ENCODE measurements around the gene ROBO4.

DNA sequence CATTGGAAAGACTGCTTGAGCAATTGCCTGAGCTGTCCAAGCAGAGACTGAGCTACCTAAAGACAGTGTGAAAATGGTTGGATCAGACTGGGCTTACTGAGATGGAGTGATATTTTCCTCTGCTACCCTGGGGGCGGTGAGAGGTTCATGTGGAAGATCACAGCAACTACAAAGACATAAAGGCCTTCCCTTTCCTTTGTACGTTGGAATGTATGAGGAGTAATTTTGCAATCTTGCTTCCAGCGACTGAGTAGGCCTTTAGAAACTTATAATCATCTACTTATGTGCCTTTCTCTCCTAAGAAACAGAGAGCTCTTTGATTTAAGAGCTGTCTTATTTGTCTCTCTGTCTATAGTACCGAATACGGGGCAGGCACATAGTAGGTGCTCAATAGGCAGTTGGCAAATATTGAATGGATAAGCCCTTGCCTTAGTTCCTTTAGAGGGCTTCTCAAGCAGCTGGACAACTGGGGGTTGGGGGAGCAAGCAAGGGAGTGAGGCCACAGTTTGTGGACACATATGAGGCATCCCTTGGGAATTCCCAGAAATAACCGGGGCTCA lies 40.6 kb upstream of the ROBO4 start:
- TF ChIP-seq RARB (CRISPR knock-in tag; IDR thresholded peaks at IDR 0.05) (no peak), CSDC2 (CRISPR knock-in tag; IDR thresholded peaks at IDR 0.05) (no peak)

Data from SK-N-SH treated with all-trans-retinoic acid at 6 μM for 48 hours (cell line).